HepG2 (cell line): Measurements from ENCODE around the gene LMX1B. TPM values are rescaled to one million over a fixed set of nuclear protein-coding genes. Genes with fewer than 3 reads are reported as not detected.

Source experiments
- ATAC-seq: fragments of 200-7000 bp; cut with Tn5 transposase; 3 replicates; pipeline ENCODE4 v1.9.1; 2020; ENCODE audit warnings: mild to moderate bottlenecking, moderate library complexity
- BruUV-seq: library from RNA; stranded (reverse); fragments of 400-500 nt; replicated peaks from 2 replicates; lab custom pipeline; 2021; lab: Mats Ljungman, UMichigan
- CTCF ChIA-PET: fragments of 300-600 bp; formaldehyde crosslinking; extraction: SDS; loops from one replicate; lab custom pipeline; 2021; ENCODE audit warnings: low total read pairs, inconsistent platforms, low intra/inter-chr PET ratio; lab: Yijun Ruan, JAX
- POLR2A ChIA-PET: fragments of 350-600 bp; sonication (Branson Sonifier 250); formaldehyde crosslinking; loops from one replicate; lab custom pipeline; 2020; ENCODE audit warnings: antibody characterized with exemption, inconsistent platforms; lab: Yijun Ruan, JAX
- DNase-seq: peaks from one replicate; pipeline ENCODE4 v3.0.0-alpha.2; 2015; ENCODE audit warnings: low spot score
- FAIRE-seq: peaks from 3 replicates; lab custom pipeline; 2011; peaks lifted over from hg19 to GRCh38; lab: Jason Lieb, UNC
- H2AFZ ChIP-seq: one replicate; pipeline ENCODE4 v1.6.1; 2011; ENCODE audit warnings: low read length, inconsistent platforms
- H3K27ac ChIP-seq: fragments of 300-600 bp; 3 replicates; pipeline ENCODE4 v1.8.0; 2011; ENCODE audit warnings: mixed run types, mild to moderate bottlenecking, mixed read lengths, low read length, inconsistent platforms; ENCODE audit not compliant: insufficient read depth; ENCODE audit errors: extremely low read length
- H3K27me3 ChIP-seq, 2 experiments: fragments of 200-600 bp in 1 of 2; 2 replicates in 1 of 2; 3 replicates in 1 of 2; pipeline versions ENCODE4 v1.6.0 to v1.8.0; 2011; ENCODE audit warnings: low read length in 2 of 2, mild to moderate bottlenecking in 2 of 2, moderate library complexity in 2 of 2, inconsistent platforms in 1 of 2; ENCODE audit not compliant: insufficient read depth in 2 of 2, control insufficient read depth in 1 of 2
- H3K36me3 ChIP-seq, 2 experiments: fragments of 200-600 bp in 1 of 2; replicated peaks in 1 of 2; 2 replicates in 1 of 2; 3 replicates in 1 of 2; pipeline versions ENCODE4 v1.5.1 to v1.8.0; 2011; ENCODE audit warnings: low read length in 2 of 2, inconsistent platforms in 1 of 2; ENCODE audit not compliant: insufficient read depth in 2 of 2, control insufficient read depth in 1 of 2
- H3K4me1 ChIP-seq: 2 replicates; pipeline ENCODE4 v1.5.1; 2012; ENCODE audit warnings: low read length, inconsistent platforms; ENCODE audit not compliant: insufficient read depth
- H3K4me2 ChIP-seq: 2 replicates; pipeline ENCODE4 v1.6.0; 2011; ENCODE audit warnings: low read depth, low read length, inconsistent platforms
- H3K4me3 ChIP-seq, 3 experiments: fragments of 200-600 bp in 1 of 3; sonication (generic), shearing (Covaris generic) in 1 of 3; replicated peaks in 1 of 3; 2 replicates each; pipeline ENCODE4 v1.5.1; 2011 to 2016; ENCODE audit warnings: low read length in 3 of 3, inconsistent platforms in 2 of 3, low read depth in 2 of 3, mild to moderate bottlenecking in 2 of 3, control low read depth in 1 of 3, mixed read lengths in 1 of 3; ENCODE audit not compliant: insufficient read depth in 1 of 3
- H3K79me2 ChIP-seq: one replicate; pipeline ENCODE4 v1.6.1; 2011; ENCODE audit warnings: low read length, inconsistent platforms; ENCODE audit not compliant: insufficient read depth
- H3K9ac ChIP-seq: 2 replicates; pipeline ENCODE4 v1.6.0; 2011; ENCODE audit warnings: mild to moderate bottlenecking, low read depth, low read length, inconsistent platforms; ENCODE audit not compliant: insufficient read depth
- H3K9me3 ChIP-seq: 2 replicates; pipeline ENCODE4 v1.5.1; 2012; ENCODE audit warnings: mild to moderate bottlenecking, low read length
- H4K20me1 ChIP-seq: 2 replicates; pipeline ENCODE4 v1.6.0; 2011; ENCODE audit warnings: inconsistent platforms, mild to moderate bottlenecking, low read length, moderate library complexity; ENCODE audit not compliant: insufficient read depth
- CBX2 ChIP-seq, 2 experiments: fragments of 200-600 bp in 1 of 2; sonication (generic); formaldehyde crosslinking in 1 of 2; IDR thresholded peaks; 2 replicates each; pipeline versions ENCODE4 v1.7.0 to v1.8.1; 2018 to 2022; ENCODE audit warnings: low read depth in 2 of 2, low read length in 1 of 2, mild to moderate bottlenecking in 1 of 2, missing genetic modification reagents in 1 of 2
- CENPT ChIP-seq: sonication (generic); formaldehyde crosslinking; IDR thresholded peaks from 2 replicates; pipeline ENCODE4 v1.8.0; 2022; ENCODE audit warnings: low read depth, mild to moderate bottlenecking, moderate library complexity, missing genetic modification reagents
- HDAC2 ChIP-seq: sonication (generic); formaldehyde crosslinking; IDR thresholded peaks from 2 replicates; pipeline ENCODE4 v1.4.0; 2020; ENCODE audit warnings: missing genetic modification reagents
- HDAC6 ChIP-seq: fragments of 200-600 bp; sonication (generic); IDR thresholded peaks from 2 replicates; pipeline ENCODE4 v1.7.0; 2017; ENCODE audit warnings: mild to moderate bottlenecking, antibody characterized with exemption, low read length, low read depth
- ISL2 ChIP-seq: sonication (generic); formaldehyde crosslinking; IDR thresholded peaks from 2 replicates; pipeline ENCODE4 v1.5.0; 2020; ENCODE audit warnings: missing genetic modification reagents
- MIER2 ChIP-seq: IDR thresholded peaks from 2 replicates; pipeline ENCODE4 v1.6.1; 2016; ENCODE audit warnings: missing biosample characterization, missing genetic modification reagents
- POLR2G ChIP-seq: fragments of 200-400 bp; formaldehyde crosslinking; IDR thresholded peaks from 2 replicates; pipeline ENCODE4 v1.6.1; 2018; ENCODE audit warnings: mild to moderate bottlenecking, low read depth, low read length, moderate library complexity
- RBM22 ChIP-seq: fragments of 200-400 bp; formaldehyde crosslinking; optimal IDR thresholded peaks from 2 replicates; pipeline ENCODE3; 2017; ENCODE audit warnings: mild to moderate bottlenecking, low read length, moderate library complexity
- SRSF4 ChIP-seq: fragments of 200-400 bp; formaldehyde crosslinking; IDR thresholded peaks from one replicate; pipeline ENCODE4 v1.6.1; 2018; ENCODE audit warnings: mild to moderate bottlenecking, low read depth, low read length, moderate library complexity; ENCODE audit not compliant: poor library complexity, severe bottlenecking
- TSC22D2 ChIP-seq: sonication (generic); formaldehyde crosslinking; IDR thresholded peaks from 2 replicates; pipeline ENCODE4 v1.5.1; 2020; ENCODE audit warnings: missing genetic modification reagents, mild to moderate bottlenecking, borderline replicate concordance
- ZFP82 ChIP-seq: sonication (generic); formaldehyde crosslinking; IDR thresholded peaks from 2 replicates; pipeline ENCODE4 v1.5.1; 2020; ENCODE audit warnings: mild to moderate bottlenecking, missing genetic modification reagents, borderline replicate concordance
- ZNF292 ChIP-seq: sonication (generic); formaldehyde crosslinking; IDR thresholded peaks from 2 replicates; pipeline ENCODE4 v1.8.1; 2022; ENCODE audit warnings: mild to moderate bottlenecking, low read depth, missing genetic modification reagents, borderline replicate concordance
- ZNF326 ChIP-seq: sonication (generic); formaldehyde crosslinking; IDR thresholded peaks from 2 replicates; pipeline ENCODE4 v1.4.0; 2020; ENCODE audit warnings: missing genetic modification reagents, borderline replicate concordance
- ZNF333 ChIP-seq: sonication (generic); formaldehyde crosslinking; IDR thresholded peaks from 2 replicates; pipeline ENCODE4 v1.4.0; 2020; ENCODE audit warnings: mild to moderate bottlenecking, missing genetic modification reagents, borderline replicate concordance
- ZNF496 ChIP-seq: sonication (generic); formaldehyde crosslinking; IDR thresholded peaks from 2 replicates; pipeline ENCODE4 v1.8.1; 2023; ENCODE audit warnings: mild to moderate bottlenecking, moderate library complexity, missing genetic modification reagents; ENCODE audit not compliant: insufficient replicate concordance
- ZNF713 ChIP-seq: sonication (generic); formaldehyde crosslinking; IDR thresholded peaks from 2 replicates; pipeline ENCODE4 v1.4.0; 2020; ENCODE audit warnings: mild to moderate bottlenecking, missing genetic modification reagents
- ZNF746 ChIP-seq: sonication (generic); formaldehyde crosslinking; IDR thresholded peaks from 2 replicates; pipeline ENCODE4 v1.8.0; 2022; ENCODE audit warnings: mild to moderate bottlenecking, missing genetic modification reagents
- WGBS: methylation state at CpG from one replicate; pipeline ENCODE4 v1.1.6; 2017; ENCODE audit warnings: low lambda C conversion rate; 5-methylcytosine and 5-hydroxymethylcytosine counted together
- in situ Hi-C: cut with HindIII; loops from 2 replicates; pipeline ENCODE4 v1.10.0; 2017; ENCODE audit warnings: low pct_unique_long_range_greater_than_20kb; ENCODE audit not compliant: extremely low pct_ligation_motif_present
- intact Hi-C: fragments of 100-400 bp; cut with micrococcal nuclease; formaldehyde crosslinking; loops from one replicate; pipeline ENCODE4 v1.10.0; 2022; ENCODE audit not compliant: unreplicated experiment
- polyA plus RNA-seq, 8 experiments: library from polyadenylated mRNA; depleted of rRNA in 3 of 8; stranded (reverse) in 7 of 8; unstranded in 1 of 8; fragments of >200 nt; fragmentation: Illumina TruSeq in 4 of 8; extraction: Trizol in 4 of 8; gene quantifications; 2 replicates each; pipeline versions ENCODE4 v1.2.1 to v1.2.3, GENCODE V29; 2011 to 2016; ENCODE audit warnings: low read depth in 4 of 8, missing spikeins in 1 of 8, mixed read lengths in 1 of 8; ENCODE audit not compliant: insufficient read depth in 1 of 8
- total RNA-seq, 5 experiments: library from RNA; depleted of rRNA; stranded (reverse); fragments of >200 nt; fragmentation: Illumina TruSeq; extraction: Trizol; gene quantifications; 2 replicates each; pipeline ENCODE4 v1.2.3, GENCODE V29; 2016; ENCODE audit warnings: low read depth in 1 of 5
- TF ChIP-seq, protein P1 (sequence below): sonication (generic); formaldehyde crosslinking; IDR thresholded peaks from 2 replicates; pipeline ENCODE4; 2020; ENCODE audit warnings: missing genetic modification reagents, mild to moderate bottlenecking, borderline replicate concordance
- TF ChIP-seq, protein P2 (sequence below): IDR thresholded peaks from 2 replicates; pipeline ENCODE4 v1.6.1; 2016; ENCODE audit warnings: missing genetic modification reagents, missing compliant biosample characterization

Gene LMX1B
- total and polyA plus RNA-seq, 2 of the 13 experiments (the other 11 are each of a cell fraction or from before 2014, with no cell fraction given), result not detected

DNA sequence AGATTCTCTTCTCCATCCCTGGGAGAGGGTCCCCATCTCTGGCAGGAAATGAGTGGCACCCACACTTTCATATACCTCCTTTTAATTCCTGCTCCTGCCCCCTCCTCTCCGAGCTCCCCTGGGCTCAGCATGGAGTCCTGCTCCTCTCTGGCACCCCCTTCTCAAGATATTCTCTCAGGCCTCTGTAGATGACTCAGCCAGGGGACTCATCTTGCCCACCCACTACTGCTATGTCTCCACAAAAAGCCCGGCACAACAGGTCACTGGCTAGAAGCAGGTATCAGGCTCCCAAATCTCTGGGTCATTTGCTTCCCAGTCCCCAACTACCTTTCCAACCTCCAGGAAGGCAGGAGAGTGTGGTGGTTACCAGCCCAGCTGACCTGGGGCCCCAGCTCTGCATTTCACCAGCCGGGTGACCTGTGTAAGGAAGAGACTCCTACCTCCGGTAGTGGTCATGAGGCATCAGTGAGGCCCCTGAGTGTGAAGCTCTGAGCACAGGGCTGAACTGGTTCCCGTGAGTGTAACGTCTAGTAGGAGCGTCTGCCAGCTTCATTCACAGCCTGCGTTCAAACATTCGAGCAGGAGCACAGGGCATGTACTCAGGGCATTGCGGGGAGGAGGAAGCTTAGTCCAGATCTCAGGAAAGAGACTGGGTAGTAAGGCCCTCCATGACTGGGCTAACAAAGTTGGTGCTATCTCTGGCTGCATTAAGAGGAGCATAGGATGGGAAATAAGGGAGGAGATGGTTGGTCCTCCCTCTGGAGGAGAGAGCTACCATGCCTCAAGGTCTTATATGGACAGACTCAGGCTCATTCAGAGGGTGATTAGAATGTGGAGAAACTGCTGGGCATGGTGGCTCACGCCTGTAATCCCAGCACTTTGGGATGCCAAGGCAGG is 63.7 kb downstream of the LMX1B start (continued):
- TF ChIP-seq, protein P1, sequence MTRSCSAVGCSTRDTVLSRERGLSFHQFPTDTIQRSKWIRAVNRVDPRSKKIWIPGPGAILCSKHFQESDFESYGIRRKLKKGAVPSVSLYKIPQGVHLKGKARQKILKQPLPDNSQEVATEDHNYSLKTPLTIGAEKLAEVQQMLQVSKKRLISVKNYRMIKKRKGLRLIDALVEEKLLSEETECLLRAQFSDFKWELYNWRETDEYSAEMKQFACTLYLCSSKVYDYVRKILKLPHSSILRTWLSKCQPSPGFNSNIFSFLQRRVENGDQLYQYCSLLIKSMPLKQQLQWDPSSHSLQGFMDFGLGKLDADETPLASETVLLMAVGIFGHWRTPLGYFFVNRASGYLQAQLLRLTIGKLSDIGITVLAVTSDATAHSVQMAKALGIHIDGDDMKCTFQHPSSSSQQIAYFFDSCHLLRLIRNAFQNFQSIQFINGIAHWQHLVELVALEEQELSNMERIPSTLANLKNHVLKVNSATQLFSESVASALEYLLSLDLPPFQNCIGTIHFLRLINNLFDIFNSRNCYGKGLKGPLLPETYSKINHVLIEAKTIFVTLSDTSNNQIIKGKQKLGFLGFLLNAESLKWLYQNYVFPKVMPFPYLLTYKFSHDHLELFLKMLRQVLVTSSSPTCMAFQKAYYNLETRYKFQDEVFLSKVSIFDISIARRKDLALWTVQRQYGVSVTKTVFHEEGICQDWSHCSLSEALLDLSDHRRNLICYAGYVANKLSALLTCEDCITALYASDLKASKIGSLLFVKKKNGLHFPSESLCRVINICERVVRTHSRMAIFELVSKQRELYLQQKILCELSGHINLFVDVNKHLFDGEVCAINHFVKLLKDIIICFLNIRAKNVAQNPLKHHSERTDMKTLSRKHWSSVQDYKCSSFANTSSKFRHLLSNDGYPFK (CRISPR knock-in tag), result no peak
- TF ChIP-seq ZNF713 (CRISPR knock-in tag) (no peak), ZFP82 (CRISPR knock-in tag) (no peak), POLR2G (no peak), SRSF4 (no peak)

DNA sequence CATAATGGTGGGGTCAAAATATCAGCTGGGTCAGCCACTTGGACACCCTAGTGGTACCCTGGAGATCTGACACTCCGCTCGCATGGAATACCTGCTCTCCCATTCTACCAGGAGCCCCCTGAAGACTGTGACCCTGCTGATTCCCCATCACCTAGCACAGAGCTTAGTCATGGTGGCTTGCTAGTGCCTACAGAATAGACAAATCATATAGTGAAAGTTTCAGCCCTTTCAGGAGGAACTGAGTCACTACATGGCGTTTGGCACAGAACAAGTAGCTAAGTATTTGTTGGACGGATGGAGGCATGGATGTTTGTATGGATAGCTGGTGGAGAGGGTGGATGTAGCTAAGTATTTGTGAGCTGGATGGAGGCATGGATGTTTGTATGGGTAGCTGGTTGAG is 65.3 kb downstream of the LMX1B start:
- Histone ChIP-seq H3K79me2 (no peaks in the 10 kb centered on the region), H3K4me3 (no peak overlapping the region), H3K4me2 (no peak overlapping the region), H2AFZ (no peak overlapping the region), H3K9ac (no peak overlapping the region), H3K36me3 (no peaks in the 10 kb centered on the region), H3K9me3 (no peaks in the 10 kb centered on the region), H3K4me1 (peaks cover 5% of the 10 kb centered on the region; the same call in 1 of the 2 replicates), H4K20me1 (no peaks in the 10 kb centered on the region), H3K27ac (no peak overlapping the region), H3K27me3 (peaks cover 11 to 62% of the 10 kb centered on the region in 2 experiments)
- DNase-seq, result no peak
- intact Hi-C loops (no loop called here), in situ Hi-C loops (no loop called here)
- ChIA-PET POLR2A (no interaction called here), CTCF (no interaction called here)
- no TSS peak for BruUV-seq
- no peak for ATAC-seq
- no peak for FAIRE-seq
- WGBS, result 44% methylated on average over 4 of the region's 4 CpGs
- TF ChIP-seq ZNF292 (CRISPR knock-in tag) (no peak), ZNF333 (CRISPR knock-in tag) (no peak), CBX2 (IDR thresholded peaks at IDR 0.05; ENCODE audit: low read depth, low read length) (no peak), CBX2 (CRISPR knock-in tag; IDR thresholded peaks at IDR 0.05; ENCODE audit: low read depth) (no peak), ISL2 (CRISPR knock-in tag) (no peak), HDAC6 (no peak), MIER2 (CRISPR knock-in tag) (no peak), HDAC2 (CRISPR knock-in tag) (no peak), ZNF326 (no peak), CENPT (no peak), RBM22 (no peak), ZNF746 (CRISPR knock-in tag) (no peak), TSC22D2 (CRISPR knock-in tag) (no peak), ZNF496 (CRISPR knock-in tag) (no peak)
- TF ChIP-seq, protein P2, sequence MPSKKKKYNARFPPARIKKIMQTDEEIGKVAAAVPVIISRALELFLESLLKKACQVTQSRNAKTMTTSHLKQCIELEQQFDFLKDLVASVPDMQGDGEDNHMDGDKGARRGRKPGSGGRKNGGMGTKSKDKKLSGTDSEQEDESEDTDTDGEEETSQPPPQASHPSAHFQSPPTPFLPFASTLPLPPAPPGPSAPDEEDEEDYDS (CRISPR knock-in tag), result no peak
